ENCODE measurements around the gene SLC2A9.

The SLC2A9 gene

DNA sequence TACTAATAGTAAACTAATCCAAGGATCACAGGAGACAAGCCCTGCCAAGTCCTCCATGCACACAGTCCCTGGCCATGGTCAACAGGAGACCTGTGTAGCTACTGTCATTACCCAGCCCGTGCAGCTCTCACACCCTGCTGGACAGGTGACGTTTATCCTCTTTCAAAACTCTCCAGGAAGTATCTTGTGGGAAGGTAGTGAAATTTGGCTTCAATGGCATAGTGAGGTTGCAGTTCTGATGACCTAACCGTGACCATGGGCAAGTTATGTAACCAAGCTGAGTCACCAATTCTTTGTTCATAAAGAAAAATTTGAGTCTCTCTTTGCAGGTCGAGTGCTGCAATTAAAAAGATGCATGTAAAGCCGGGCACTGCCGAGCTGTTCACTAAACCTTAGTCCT, 11.3 kb upstream of the SLC2A9 start:
- Histone ChIP-seq H3K4me2 (ENCODE audit: low read depth, low read length) (no peak overlapping the region), H3K4me1 (ENCODE audit: low read length) (no peaks in the 10 kb centered on the region), H4K20me1 (ENCODE audit: insufficient read depth, low read length) (no peaks in the 10 kb centered on the region), H2AFZ (ENCODE audit: low read length) (no peak overlapping the region), H3K27ac (ENCODE audit: low read length) (no peak overlapping the region), H3K27me3 (replicated peaks; ENCODE audit: insufficient read depth, low read length) (no peaks in the 10 kb centered on the region), H3K9me3 (replicated peaks; ENCODE audit: insufficient read depth, low read length) (no peaks in the 10 kb centered on the region), H3F3A (ENCODE audit: insufficient read depth, low read length) (no peaks in the 10 kb centered on the region), H3K79me2 (ENCODE audit: low read length) (no peaks in the 10 kb centered on the region), H3K9ac (ENCODE audit: low read length) (no peak overlapping the region), H3K36me3 (replicated peaks; ENCODE audit: insufficient read depth, low read length) (no peaks in the 10 kb centered on the region), H3K9me2 (replicated peaks; ENCODE audit: insufficient read depth, low read length) (no peaks in the 10 kb centered on the region), H3K4me3 (ENCODE audit: low read length) (no peak overlapping the region)
- no peak for DNase-seq
- TF ChIP-seq EZH2phosphoT487 (IDR thresholded peaks at IDR 0.05; ENCODE audit: low read length) = no peak
- TF ChIP-seq, protein P1, sequence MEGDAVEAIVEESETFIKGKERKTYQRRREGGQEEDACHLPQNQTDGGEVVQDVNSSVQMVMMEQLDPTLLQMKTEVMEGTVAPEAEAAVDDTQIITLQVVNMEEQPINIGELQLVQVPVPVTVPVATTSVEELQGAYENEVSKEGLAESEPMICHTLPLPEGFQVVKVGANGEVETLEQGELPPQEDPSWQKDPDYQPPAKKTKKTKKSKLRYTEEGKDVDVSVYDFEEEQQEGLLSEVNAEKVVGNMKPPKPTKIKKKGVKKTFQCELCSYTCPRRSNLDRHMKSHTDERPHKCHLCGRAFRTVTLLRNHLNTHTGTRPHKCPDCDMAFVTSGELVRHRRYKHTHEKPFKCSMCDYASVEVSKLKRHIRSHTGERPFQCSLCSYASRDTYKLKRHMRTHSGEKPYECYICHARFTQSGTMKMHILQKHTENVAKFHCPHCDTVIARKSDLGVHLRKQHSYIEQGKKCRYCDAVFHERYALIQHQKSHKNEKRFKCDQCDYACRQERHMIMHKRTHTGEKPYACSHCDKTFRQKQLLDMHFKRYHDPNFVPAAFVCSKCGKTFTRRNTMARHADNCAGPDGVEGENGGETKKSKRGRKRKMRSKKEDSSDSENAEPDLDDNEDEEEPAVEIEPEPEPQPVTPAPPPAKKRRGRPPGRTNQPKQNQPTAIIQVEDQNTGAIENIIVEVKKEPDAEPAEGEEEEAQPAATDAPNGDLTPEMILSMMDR (IDR thresholded peaks at IDR 0.05; ENCODE audit: low read length) = no peak
- TF ChIP-seq EZH2 (optimal IDR thresholded peaks at IDR 0.05; ENCODE audit: low read depth, low read length) = no peak

GRCh38 chr4:10031668-10032590, 10.6 kb upstream of the SLC2A9 start:
- Histone ChIP-seq H3K9me2 (replicated peaks; ENCODE audit: insufficient read depth, low read length) (no peaks in the 10 kb centered on the region), H3K27ac (ENCODE audit: low read length) (no peak overlapping the region), H3K27me3 (replicated peaks; ENCODE audit: insufficient read depth, low read length) (no peaks in the 10 kb centered on the region), H4K20me1 (ENCODE audit: insufficient read depth, low read length) (no peaks in the 10 kb centered on the region), H3K9ac (ENCODE audit: low read length) (no peak overlapping the region), H3K4me2 (ENCODE audit: low read depth, low read length) (no peak overlapping the region), H3F3A (ENCODE audit: insufficient read depth, low read length) (no peaks in the 10 kb centered on the region), H3K36me3 (replicated peaks; ENCODE audit: insufficient read depth, low read length) (no peaks in the 10 kb centered on the region), H3K79me2 (ENCODE audit: low read length) (no peaks in the 10 kb centered on the region), H2AFZ (ENCODE audit: low read length) (no peak overlapping the region), H3K9me3 (replicated peaks; ENCODE audit: insufficient read depth, low read length) (no peaks in the 10 kb centered on the region), H3K4me3 (ENCODE audit: low read length) (no peak overlapping the region), H3K4me1 (ENCODE audit: low read length) (no peaks in the 10 kb centered on the region)
- no peak for DNase-seq
- TF ChIP-seq EZH2 (optimal IDR thresholded peaks at IDR 0.05; ENCODE audit: low read depth, low read length) (no peak), EZH2phosphoT487 (IDR thresholded peaks at IDR 0.05; ENCODE audit: low read length) (no peak)
- TF ChIP-seq, protein P1 (IDR thresholded peaks at IDR 0.05; ENCODE audit: low read length) = no peak

DNA sequence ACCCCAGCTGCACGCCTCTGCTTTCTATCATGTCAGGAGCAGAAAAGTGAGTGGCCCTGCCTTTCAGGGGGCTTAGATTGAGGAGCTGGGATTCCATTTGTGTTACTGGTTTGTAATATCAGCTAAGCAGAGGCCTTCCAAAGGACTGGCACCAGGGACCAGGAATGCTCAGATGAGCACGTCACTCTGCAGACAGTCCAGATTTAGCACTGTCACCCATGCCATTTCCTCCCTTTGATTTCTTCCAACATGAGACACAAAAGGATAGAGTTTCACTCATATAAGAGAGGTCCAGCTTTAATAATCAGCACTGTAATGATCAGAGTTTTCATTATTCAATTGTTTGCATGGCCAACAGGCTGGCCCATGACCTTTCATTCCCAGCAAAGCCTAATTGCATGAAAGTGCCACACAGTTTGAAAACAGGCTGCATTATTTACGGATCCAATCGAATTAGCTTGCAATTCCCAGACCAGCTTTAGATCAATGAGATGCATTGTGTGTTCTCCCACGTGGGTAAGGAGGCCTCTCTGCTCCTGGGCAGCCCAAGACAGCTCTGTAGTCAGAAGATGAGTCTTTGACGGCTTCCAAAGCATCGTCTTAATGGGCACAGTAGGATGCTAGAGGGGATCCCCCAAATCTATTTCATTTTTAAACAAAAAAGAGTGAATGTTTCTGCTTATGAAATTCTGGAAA, 9.8 kb upstream of the SLC2A9 start:
- Histone ChIP-seq H3K9ac (ENCODE audit: low read length) (no peak overlapping the region), H3K36me3 (replicated peaks; ENCODE audit: insufficient read depth, low read length) (no peaks in the 10 kb centered on the region), H2AFZ (ENCODE audit: low read length) (no peak overlapping the region), H3K4me3 (ENCODE audit: low read length) (no peak overlapping the region), H3K27ac (ENCODE audit: low read length) (no peak overlapping the region), H3K79me2 (ENCODE audit: low read length) (no peaks in the 10 kb centered on the region), H3K9me3 (replicated peaks; ENCODE audit: insufficient read depth, low read length) (no peaks in the 10 kb centered on the region), H4K20me1 (ENCODE audit: insufficient read depth, low read length) (no peaks in the 10 kb centered on the region), H3K4me1 (ENCODE audit: low read length) (no peaks in the 10 kb centered on the region), H3K4me2 (ENCODE audit: low read depth, low read length) (no peak overlapping the region), H3F3A (ENCODE audit: insufficient read depth, low read length) (no peaks in the 10 kb centered on the region), H3K9me2 (replicated peaks; ENCODE audit: insufficient read depth, low read length) (no peaks in the 10 kb centered on the region), H3K27me3 (replicated peaks; ENCODE audit: insufficient read depth, low read length) (no peaks in the 10 kb centered on the region)
- no peak for DNase-seq
- TF ChIP-seq EZH2 (optimal IDR thresholded peaks at IDR 0.05; ENCODE audit: low read depth, low read length) (no peak), EZH2phosphoT487 (IDR thresholded peaks at IDR 0.05; ENCODE audit: low read length) (no peak)
- TF ChIP-seq, protein P1 (IDR thresholded peaks at IDR 0.05; ENCODE audit: low read length) = no peak
